SK-N-SH treated with all-trans-retinoic acid at 6 μM for 48 hours (cell line): Measurements from ENCODE around the gene CLEC16A.
"Not testable (repeated sequence)": the region's sequence is repeated elsewhere in the genome, so short reads cannot be mapped to it uniquely, and the experiment has no call there.

Source experiments
- ATAC-seq: fragments of 200-7000 bp; cut with Tn5 transposase; 3 replicates; pipeline ENCODE4 v1.9.1; 2020; ENCODE audit warnings: mild to moderate bottlenecking, moderate library complexity
- BACH2 ChIP-seq: fragments of 250-450 bp; sonication (Bioruptor Pico); IDR thresholded peaks from 2 replicates; pipeline ENCODE4 v1.9.0; 2021; ENCODE audit warnings: mild to moderate bottlenecking, borderline replicate concordance
- CSDC2 ChIP-seq: fragments of 250-450 bp; sonication (Bioruptor Pico); IDR thresholded peaks from 2 replicates; pipeline ENCODE4 v1.5.0; 2020; ENCODE audit warnings: mild to moderate bottlenecking, moderate library complexity
- CSRNP3 ChIP-seq: fragments of 250-450 bp; sonication (Bioruptor Pico); IDR thresholded peaks from 2 replicates; pipeline ENCODE4 v1.5.1; 2021; ENCODE audit warnings: mild to moderate bottlenecking, moderate library complexity
- OSR1 ChIP-seq: fragments of 250-450 bp; sonication (Bioruptor Pico); IDR thresholded peaks from 2 replicates; pipeline ENCODE4 v1.8.0; 2022; ENCODE audit warnings: moderate library complexity, mild to moderate bottlenecking, inconsistent platforms
- POU6F1 ChIP-seq: fragments of 250-450 bp; sonication (Bioruptor Pico); IDR thresholded peaks from 2 replicates; pipeline ENCODE4 v1.8.0; 2021; ENCODE audit warnings: low read depth, mild to moderate bottlenecking, moderate library complexity, borderline replicate concordance
- PPARA ChIP-seq: fragments of 250-450 bp; sonication (Bioruptor Pico); IDR thresholded peaks from 2 replicates; pipeline ENCODE4 v1.5.0; 2020; ENCODE audit warnings: mild to moderate bottlenecking, borderline replicate concordance
- RARB ChIP-seq: fragments of 250-450 bp; sonication (Bioruptor Pico); IDR thresholded peaks from 2 replicates; pipeline ENCODE4 v1.8.0; 2021; ENCODE audit warnings: mild to moderate bottlenecking, moderate library complexity
- TCF4 ChIP-seq: fragments of 250-450 bp; sonication (Bioruptor Pico); IDR thresholded peaks from 2 replicates; pipeline ENCODE4 v1.8.0; 2021; ENCODE audit warnings: mild to moderate bottlenecking, moderate library complexity, borderline replicate concordance
- TOX ChIP-seq: fragments of 250-450 bp; sonication (Bioruptor Pico); IDR thresholded peaks from 2 replicates; pipeline ENCODE4 v1.8.0; 2021; ENCODE audit warnings: mild to moderate bottlenecking, moderate library complexity, borderline replicate concordance
- TSHZ2 ChIP-seq: fragments of 250-450 bp; sonication (Bioruptor Pico); IDR thresholded peaks from 2 replicates; pipeline ENCODE4 v1.5.0; 2020; ENCODE audit warnings: mild to moderate bottlenecking, moderate library complexity
- ZFP30 ChIP-seq: fragments of 450-650 bp; formaldehyde crosslinking; IDR thresholded peaks from 2 replicates; pipeline ENCODE4 v1.5.0; 2022; ENCODE audit warnings: mild to moderate bottlenecking, moderate library complexity
- ZNF565 ChIP-seq: fragments of 450-650 bp; formaldehyde crosslinking; conservative IDR thresholded peaks from 2 replicates; pipeline ENCODE4 v1.5.0; 2020; ENCODE audit warnings: low read depth, mild to moderate bottlenecking, moderate library complexity
- ZNF70 ChIP-seq: fragments of 450-650 bp; formaldehyde crosslinking; IDR thresholded peaks from 2 replicates; pipeline ENCODE4 v1.5.0; 2020; ENCODE audit warnings: mild to moderate bottlenecking, moderate library complexity
- ZNF8 ChIP-seq: fragments of 450-650 bp; formaldehyde crosslinking; IDR thresholded peaks from 2 replicates; pipeline ENCODE4 v1.5.0; 2020; ENCODE audit warnings: mild to moderate bottlenecking, moderate library complexity

The CLEC16A gene

GRCh38 chr16:10922328-10923145 lies 21.8 kb upstream of the CLEC16A start:
- no peak for ATAC-seq
- TF ChIP-seq CSDC2 (CRISPR knock-in tag): no peak
- TF ChIP-seq TOX (CRISPR knock-in tag): no peak

GRCh38 chr16:10923146-10923649 lies 21.2 kb upstream of the CLEC16A start:
- ATAC-seq: no peak
- TF ChIP-seq TCF4 (no peak), POU6F1 (CRISPR knock-in tag) (no peak)

GRCh38 chr16:10923650-10924214 lies 20.6 kb upstream of the CLEC16A start:
- TF ChIP-seq OSR1 (CRISPR knock-in tag) (no peak), BACH2 (CRISPR knock-in tag) (no peak), PPARA (CRISPR knock-in tag) (no peak), ZFP30 (CRISPR knock-in tag) (no peak), RARB (no peak), ZNF70 (CRISPR knock-in tag) (no peak), POU6F1 (CRISPR knock-in tag) (no peak), TOX (CRISPR knock-in tag) (no peak)
- no peak for ATAC-seq

GRCh38 chr16:10925285-10925684 lies 19.1 kb upstream of the CLEC16A start:
- not testable (repeated sequence) for ATAC-seq

- no peak for TF ChIP-seq ZNF565 (CRISPR knock-in tag)
- no peak for TF ChIP-seq CSRNP3 (CRISPR knock-in tag)
- TF ChIP-seq BACH2 (CRISPR knock-in tag): no peak
- TF ChIP-seq POU6F1 (CRISPR knock-in tag): no peak
- no peak for TF ChIP-seq TSHZ2
- no peak for TF ChIP-seq TCF4
- TF ChIP-seq ZNF8 (CRISPR knock-in tag): no peak
- TF ChIP-seq OSR1 (CRISPR knock-in tag): no peak
- TF ChIP-seq ZNF70 (CRISPR knock-in tag): no peak
- ATAC-seq: no peak
These were observed 18.3 kb upstream of the CLEC16A start for GRCh38 chr16:10926094-10926493.
